GM08714 (cell line): Measurements from ENCODE around the gene DRAP1.

ENCODE experiments used
- H3K4me3 ChIP-seq: fragments of 200-500 bp; sonication (Bioruptor generic); 2 replicates; pipeline ENCODE4 v1.5.1; 2014; ENCODE audit warnings: mild to moderate bottlenecking, low read length, inconsistent platforms
- ZNF274 ChIP-seq: IDR thresholded peaks from 2 replicates; pipeline ENCODE4 v1.6.1; 2012; ENCODE audit warnings: mild to moderate bottlenecking, low read depth, low read length

The DRAP1 gene

GRCh38 chr11:65883058-65883761 lies 36.0 kb upstream of the DRAP1 start:
- no peak for TF ChIP-seq ZNF274
- no peak overlapping the region for H3K4me3 ChIP-seq

GRCh38 chr11:65883786-65884715 lies 35.2 kb upstream of the DRAP1 start:
- no peak for TF ChIP-seq ZNF274
- no peak overlapping the region for H3K4me3 ChIP-seq

- no peak for TF ChIP-seq ZNF274
- H3K4me3 ChIP-seq = no peak overlapping the region
These were observed 34.5 kb upstream of the DRAP1 start for GRCh38 chr11:65884716-65885092.

- no peak for TF ChIP-seq ZNF274
- no peak overlapping the region for H3K4me3 ChIP-seq
These were observed 34.0 kb upstream of the DRAP1 start for GRCh38 chr11:65885231-65885630.

- H3K4me3 ChIP-seq = no peak overlapping the region
- no peak for TF ChIP-seq ZNF274
These were observed 33.3 kb upstream of the DRAP1 start for GRCh38 chr11:65885808-65886536.

GRCh38 chr11:65886826-65887722 lies 32.2 kb upstream of the DRAP1 start:
- no peak for TF ChIP-seq ZNF274
- peak overlapping the region; percentile 82; the same call in 1 of the 2 replicates for H3K4me3 ChIP-seq

GRCh38 chr11:65887723-65888162 lies 31.5 kb upstream of the DRAP1 start:
- no peak for TF ChIP-seq ZNF274
- peak overlapping the region; percentile 82 for H3K4me3 ChIP-seq

- H3K4me3 ChIP-seq = peak within 1 kb of the TSS; percentile 82
- no peak for TF ChIP-seq ZNF274
These were observed 30.9 kb upstream of the DRAP1 start, which contains the start of gene FIBP for GRCh38 chr11:65888163-65888814. Gene FIBP, minus strand, starts transcription at chr11:65888471. Its CDS starts 53 bp downstream, at chr11:65888418.

GRCh38 chr11:65890324-65891218 lies 28.7 kb upstream of the DRAP1 start, which contains the start of gene CCDC85B:
Gene CCDC85B, plus strand, starts transcription at chr11:65890673. Its CDS starts 111 bp downstream, at chr11:65890784.
- TF ChIP-seq ZNF274 = no peak
- H3K4me3 ChIP-seq = peak within 1 kb of the TSS; percentile 78

- TF ChIP-seq ZNF274 = no peak
- peak overlapping the region; percentile 78 for H3K4me3 ChIP-seq
These were observed 27.7 kb upstream of the DRAP1 start for GRCh38 chr11:65891219-65892136.

- H3K4me3 ChIP-seq = peak overlapping the region; percentile 78; the same call in 1 of the 2 replicates
These were observed 27.1 kb upstream of the DRAP1 start for GRCh38 chr11:65892137-65892540.
